ENCODE data around the gene TCF12. TPM values are rescaled to one million over a fixed set of nuclear protein-coding genes. Genes with fewer than 3 reads are reported as not detected.

The TCF12 gene
- total RNA-seq, 6 experiments from 2014 or later = 106 to 200 (median 149) TPM

DNA sequence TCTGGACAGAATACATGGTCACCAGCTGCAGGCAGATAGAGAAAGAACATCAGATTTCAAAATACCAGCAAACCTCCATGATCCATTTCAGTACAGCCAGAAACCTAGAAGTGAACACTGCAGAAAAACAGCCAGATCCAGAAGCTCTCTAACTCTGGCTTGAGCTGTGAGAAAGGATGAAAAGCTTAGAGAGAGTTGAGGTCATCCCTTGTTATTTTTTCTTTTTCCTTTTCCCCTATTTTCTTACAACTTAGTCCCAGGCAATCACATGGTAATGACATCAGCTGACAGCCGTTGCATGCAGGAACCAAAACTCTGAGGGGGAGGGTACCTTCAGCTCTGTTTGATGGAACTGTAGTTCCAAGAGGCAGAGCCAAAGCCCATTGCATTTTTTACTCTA, 113.2 kb downstream of the TCF12 start:
- Mint-ChIP-seq H3K4me1 (ENCODE audit: low read depth) (peaks cover 21% of the 10 kb centered on the region), H3K4me3 (no peak overlapping the region), H3K9me3 (no peaks in the 10 kb centered on the region), H3K36me3 (ENCODE audit: low read depth) (no peaks in the 10 kb centered on the region; the same call in 1 of the 2 replicates), H3K27me3 (ENCODE audit: insufficient read depth) (no peaks in the 10 kb centered on the region), H3K27ac (peak overlapping the region; percentile 32; the same call in 1 of the 2 replicates)
- DNase-seq = no peak
- TF ChIP-seq CTCF (IDR thresholded peaks at IDR 0.05) = no peak

GRCh38 chr15:57032338-57032737, 113.9 kb downstream of the TCF12 start:
- Mint-ChIP-seq H3K9me3 (no peaks in the 10 kb centered on the region), H3K27ac (no peak overlapping the region), H3K36me3 (ENCODE audit: low read depth) (peaks cover 1% of the 10 kb centered on the region; the same call in 1 of the 2 replicates), H3K4me1 (ENCODE audit: low read depth) (peaks cover 21% of the 10 kb centered on the region), H3K27me3 (ENCODE audit: insufficient read depth) (no peaks in the 10 kb centered on the region), H3K4me3 (no peak overlapping the region)
- no peak for TF ChIP-seq CTCF (IDR thresholded peaks at IDR 0.05)
- DNase-seq = no peak

DNA sequence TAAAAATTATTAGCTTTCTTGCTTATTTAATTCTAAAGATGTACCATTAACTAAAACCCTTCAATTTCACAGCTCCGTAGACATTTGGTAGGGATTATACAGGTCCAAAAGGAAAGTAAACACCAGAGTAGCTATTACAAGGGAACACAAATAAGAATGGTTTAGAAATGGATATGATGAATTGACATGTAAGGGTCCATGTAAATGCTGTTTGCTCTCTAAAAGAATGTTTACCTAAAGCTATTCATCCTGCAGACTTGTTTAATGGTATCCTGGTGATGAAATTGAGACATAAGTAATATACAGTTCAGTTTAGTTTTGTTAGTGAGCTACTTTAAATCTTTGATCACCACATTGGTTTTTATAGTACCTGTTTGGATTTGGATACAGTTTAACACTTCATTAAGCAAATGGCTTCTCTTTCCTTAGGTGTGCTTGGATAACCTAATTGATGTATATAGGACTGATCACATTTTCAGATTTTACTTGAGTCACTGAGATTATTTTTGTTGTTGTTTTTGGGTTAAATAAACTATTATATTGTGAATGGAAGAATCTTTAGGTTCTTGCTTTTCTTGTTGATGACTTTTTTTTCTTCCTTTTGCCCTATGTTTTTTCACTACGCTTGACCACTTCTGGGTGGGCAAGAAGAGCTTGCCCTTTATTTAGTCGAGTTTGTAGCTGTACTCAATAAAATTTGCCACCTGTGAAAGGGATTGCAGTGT, 115.4 kb downstream of the TCF12 start:
- peaks cover 16% of the 10 kb centered on the region for H3K4me1 Mint-ChIP-seq (ENCODE audit: low read depth)
- no peak overlapping the region for H3K4me3 Mint-ChIP-seq
- H3K27ac Mint-ChIP-seq = no peak overlapping the region
- no peak for TF ChIP-seq CTCF (IDR thresholded peaks at IDR 0.05)
- no peaks in the 10 kb centered on the region for H3K9me3 Mint-ChIP-seq
- 0 out of 2 replicates have a peak, but pooled peaks cover 6% of the 10 kb centered on the region for H3K36me3 Mint-ChIP-seq (ENCODE audit: low read depth)
- no peak for DNase-seq
- H3K27me3 Mint-ChIP-seq (ENCODE audit: insufficient read depth) = no peaks in the 10 kb centered on the region

- Mint-ChIP-seq H3K4me3 (no peak overlapping the region), H3K36me3 (ENCODE audit: low read depth) (0 out of 2 replicates have a peak, but pooled peaks cover 6% of the 10 kb centered on the region), H3K27me3 (ENCODE audit: insufficient read depth) (no peaks in the 10 kb centered on the region), H3K27ac (no peak overlapping the region), H3K9me3 (no peaks in the 10 kb centered on the region), H3K4me1 (ENCODE audit: low read depth) (peaks cover 16% of the 10 kb centered on the region)
- DNase-seq = no peak
- no peak for TF ChIP-seq CTCF (IDR thresholded peaks at IDR 0.05)
These were observed 116.2 kb downstream of the TCF12 start for GRCh38 chr15:57034613-57035012.

DNA sequence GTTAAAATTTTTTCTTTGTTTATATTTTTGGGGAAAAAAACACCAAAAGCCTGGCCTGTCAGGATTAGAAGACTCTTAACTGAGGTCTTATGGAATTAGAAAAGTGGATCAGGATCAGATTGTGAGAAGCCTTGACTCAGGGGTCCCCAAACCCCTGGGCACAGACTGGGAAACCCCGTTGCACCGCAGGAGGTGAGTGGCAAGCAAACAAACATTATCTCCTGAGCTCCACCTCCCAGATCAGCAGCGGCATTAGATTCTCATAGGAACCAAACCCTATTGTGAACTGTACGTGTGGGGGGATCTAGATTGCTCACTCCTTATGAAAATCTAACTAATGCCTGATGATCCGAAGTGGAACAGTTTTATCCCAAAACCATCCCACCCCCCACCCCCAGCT, 117.2 kb downstream of the TCF12 start:
- DNase-seq = no peak
- Mint-ChIP-seq H3K4me3 (no peak overlapping the region), H3K27ac (no peak overlapping the region), H3K36me3 (ENCODE audit: low read depth) (0 out of 2 replicates have a peak, but pooled peaks cover 6% of the 10 kb centered on the region), H3K9me3 (no peaks in the 10 kb centered on the region), H3K4me1 (ENCODE audit: low read depth) (peaks cover 15% of the 10 kb centered on the region), H3K27me3 (ENCODE audit: insufficient read depth) (no peaks in the 10 kb centered on the region)
- TF ChIP-seq CTCF (IDR thresholded peaks at IDR 0.05) = no peak

Measured in HFFc6 (cell line).